HuH-7.5 (cell line): Measurements from ENCODE around the gene IL18BP.

Source experiments
- DNase-seq: peaks from one replicate; pipeline ENCODE4 v3.0.0; 2011; ENCODE audit warnings: low spot score

IL18BP gene

GRCh38 chr11:71998649-71999310 is at the start of gene IL18BP:
TSS of gene IL18BP (plus strand) at chr11:71998909. CDS start at chr11:71999985, 1,076 bp downstream.
- DNase-seq = no peak

GRCh38 chr11:71949034-71949433 is 49.7 kb upstream of the IL18BP start:
- no peak for DNase-seq

- no peak for DNase-seq
These were observed 46.9 kb upstream of the IL18BP start for GRCh38 chr11:71951741-71952310.

- DNase-seq = no peak
These were observed 42.7 kb upstream of the IL18BP start for GRCh38 chr11:71955898-71956456.

GRCh38 chr11:71962428-71963038 is 36.2 kb upstream of the IL18BP start:
- DNase-seq = no peak

GRCh38 chr11:71963468-71963867 is 35.2 kb upstream of the IL18BP start:
- no peak for DNase-seq

- DNase-seq = no peak
These were observed 34.1 kb upstream of the IL18BP start for GRCh38 chr11:71964641-71965040.

- DNase-seq = no peak
These were observed 27.0 kb upstream of the IL18BP start for GRCh38 chr11:71971680-71972079.

- no peak for DNase-seq
These were observed 22.2 kb upstream of the IL18BP start for GRCh38 chr11:71976551-71976950.

GRCh38 chr11:71977090-71977489 is 21.6 kb upstream of the IL18BP start:
- no peak for DNase-seq

GRCh38 chr11:71977743-71978418 is 20.8 kb upstream of the IL18BP start:
- DNase-seq = no peak

- no peak for DNase-seq
These were observed 19.6 kb upstream of the IL18BP start for GRCh38 chr11:71979094-71979493.

- DNase-seq = no peak
These were observed 19.1 kb upstream of the IL18BP start for GRCh38 chr11:71979602-71980001.

GRCh38 chr11:71986131-71986530 is 12.6 kb upstream of the IL18BP start:
- DNase-seq = no peak

- no peak for DNase-seq
These were observed 11.2 kb upstream of the IL18BP start for GRCh38 chr11:71987521-71987920.

- DNase-seq = no peak
These were observed 10.7 kb upstream of the IL18BP start for GRCh38 chr11:71988050-71988449.

- no peak for DNase-seq
These were observed 8.0 kb upstream of the IL18BP start for GRCh38 chr11:71990701-71991100.

GRCh38 chr11:71991494-71991893 is 7.2 kb upstream of the IL18BP start:
- no peak for DNase-seq

GRCh38 chr11:71992136-71992730 is 6.5 kb upstream of the IL18BP start:
- no peak for DNase-seq

- no peak for DNase-seq
These were observed 3.9 kb upstream of the IL18BP start for GRCh38 chr11:71994786-71995185.

GRCh38 chr11:71995726-71996291 is 2.9 kb upstream of the IL18BP start:
- no peak for DNase-seq

GRCh38 chr11:71996517-71996916 is 2.2 kb upstream of the IL18BP start:
- DNase-seq = no peak
